WTC11 (cell line): Measurements from ENCODE around the gene ITGA3. TPM values are rescaled to one million over a fixed set of nuclear protein-coding genes. Genes with fewer than 3 reads are reported as not detected.

Experiments
- ATAC-seq: fragments of 200-7000 bp; cut with Tn5 transposase; 2 replicates; pipeline ENCODE4 v1.10.0; 2021; ENCODE audit warnings: mild to moderate bottlenecking, moderate library complexity
- CTCF ChIA-PET: fragments of 300-600 bp; sonication (Branson Sonifier 250); formaldehyde crosslinking; loops from one replicate; lab custom pipeline; 2021; ENCODE audit warnings: antibody characterized with exemption; lab: Charles Lee
- POLR2A ChIA-PET: fragments of 350-600 bp; sonication (Branson Sonifier 250); formaldehyde crosslinking; loops from one replicate; lab custom pipeline; 2021; ENCODE audit warnings: antibody characterized with exemption; lab: Charles Lee
- DNase-seq: peaks from one replicate; pipeline ENCODE4 v3.0.0; 2021; ENCODE audit warnings: low spot score
- H3K27ac Mint-ChIP-seq: 2 replicates; pipeline ENCODE4 v1.8.0; 2021; ENCODE audit warnings: mixed read lengths
- H3K27me3 Mint-ChIP-seq: 2 replicates; pipeline ENCODE4 v1.8.0; 2021; ENCODE audit warnings: low read depth, mild to moderate bottlenecking, moderate library complexity, mixed read lengths
- H3K36me3 Mint-ChIP-seq: 2 replicates; pipeline ENCODE4 v1.8.0; 2021; ENCODE audit warnings: mixed read lengths
- H3K4me1 Mint-ChIP-seq: 2 replicates; pipeline ENCODE4 v1.8.0; 2022; ENCODE audit warnings: mixed read lengths
- H3K4me3 Mint-ChIP-seq: 2 replicates; pipeline ENCODE4 v1.8.0; 2021; ENCODE audit warnings: mild to moderate bottlenecking, moderate library complexity, mixed read lengths
- H3K9me3 Mint-ChIP-seq: 2 replicates; pipeline ENCODE4 v1.8.0; 2021; ENCODE audit warnings: mixed read lengths
- ATF1 ChIP-seq: sonication (generic); formaldehyde crosslinking; IDR thresholded peaks from 2 replicates; pipeline ENCODE4 v1.8.1; 2023; ENCODE audit warnings: mild to moderate bottlenecking, moderate library complexity, missing genetic modification reagents
- ATF6 ChIP-seq: sonication (generic); formaldehyde crosslinking; IDR thresholded peaks from 2 replicates; pipeline ENCODE4 v1.8.1; 2023; ENCODE audit warnings: mild to moderate bottlenecking, missing genetic modification reagents
- CDX4 ChIP-seq: fragments of 250-450 bp; sonication (Bioruptor Pico); IDR thresholded peaks from 2 replicates; pipeline ENCODE4 v1.9.0; 2021; ENCODE audit warnings: moderate library complexity, mild to moderate bottlenecking, inconsistent platforms, borderline replicate concordance
- ERG ChIP-seq: fragments of 250-450 bp; sonication (Bioruptor Pico); IDR thresholded peaks from 2 replicates; pipeline ENCODE4 v1.8.0; 2021; ENCODE audit warnings: mild to moderate bottlenecking
- ESRRA ChIP-seq: sonication (generic); formaldehyde crosslinking; IDR thresholded peaks from 2 replicates; pipeline ENCODE4 v1.8.1; 2022; ENCODE audit warnings: mild to moderate bottlenecking, missing genetic modification reagents, borderline replicate concordance
- ETV6 ChIP-seq: sonication (generic); formaldehyde crosslinking; IDR thresholded peaks from 2 replicates; pipeline ENCODE4 v1.8.1; 2022; ENCODE audit warnings: mild to moderate bottlenecking, missing genetic modification reagents
- FOXK1 ChIP-seq: sonication (generic); formaldehyde crosslinking; IDR thresholded peaks from 2 replicates; pipeline ENCODE4 v1.8.0; 2022; ENCODE audit warnings: mild to moderate bottlenecking, moderate library complexity, missing genetic modification reagents
- FOXP4 ChIP-seq: sonication (generic); formaldehyde crosslinking; IDR thresholded peaks from 2 replicates; pipeline ENCODE4 v1.8.0; 2022; ENCODE audit warnings: mild to moderate bottlenecking, missing genetic modification reagents
- IRF1 ChIP-seq: sonication (generic); formaldehyde crosslinking; IDR thresholded peaks from 2 replicates; pipeline ENCODE4 v1.8.0; 2023; ENCODE audit warnings: missing genetic modification reagents
- IRF2 ChIP-seq: sonication (generic); formaldehyde crosslinking; IDR thresholded peaks from 2 replicates; pipeline ENCODE4 v1.8.0; 2022; ENCODE audit warnings: low read depth, missing genetic modification reagents, borderline replicate concordance
- MAX ChIP-seq: sonication (generic); formaldehyde crosslinking; IDR thresholded peaks from 2 replicates; pipeline ENCODE4 v1.8.0; 2022; ENCODE audit warnings: mild to moderate bottlenecking, missing genetic modification reagents
- NFYB ChIP-seq: sonication (generic); formaldehyde crosslinking; conservative IDR thresholded peaks from 2 replicates; pipeline ENCODE4 v1.8.0; 2022; ENCODE audit warnings: low read depth, missing genetic modification reagents
- SMAD4 ChIP-seq: sonication (generic); formaldehyde crosslinking; IDR thresholded peaks from 2 replicates; pipeline ENCODE4 v1.8.0; 2022; ENCODE audit warnings: mild to moderate bottlenecking, missing genetic modification reagents
- SOX15 ChIP-seq: fragments of 250-450 bp; sonication (Bioruptor Pico); IDR thresholded peaks from 2 replicates; pipeline ENCODE4 v1.9.0; 2021; ENCODE audit warnings: mild to moderate bottlenecking
- STAT6 ChIP-seq: sonication (generic); formaldehyde crosslinking; conservative IDR thresholded peaks from 2 replicates; pipeline ENCODE4 v1.8.1; 2023; ENCODE audit warnings: mild to moderate bottlenecking, low read depth, missing genetic modification reagents, moderate library complexity
- ZBTB21 ChIP-seq: sonication (generic); formaldehyde crosslinking; IDR thresholded peaks from 2 replicates; pipeline ENCODE4 v1.8.1; 2023; ENCODE audit warnings: mild to moderate bottlenecking, missing genetic modification reagents, borderline replicate concordance
- ZBTB43 ChIP-seq: sonication (generic); formaldehyde crosslinking; IDR thresholded peaks from 2 replicates; pipeline ENCODE4 v1.8.1; 2023; ENCODE audit warnings: mild to moderate bottlenecking, missing genetic modification reagents
- ZNF219 ChIP-seq: sonication (generic); formaldehyde crosslinking; IDR thresholded peaks from 2 replicates; pipeline ENCODE4 v1.8.0; 2023; ENCODE audit warnings: missing genetic modification reagents, mild to moderate bottlenecking, borderline replicate concordance
- ZNF232 ChIP-seq: sonication (generic); formaldehyde crosslinking; IDR thresholded peaks from 2 replicates; pipeline ENCODE4 v1.8.0; 2022; ENCODE audit warnings: mild to moderate bottlenecking, missing genetic modification reagents
- ZNF671 ChIP-seq: fragments of 250-450 bp; sonication (Bioruptor Pico); IDR thresholded peaks from 2 replicates; pipeline ENCODE4 v1.8.0; 2021; ENCODE audit warnings: mild to moderate bottlenecking
- total RNA-seq: library from RNA; stranded (reverse); gene quantifications from 3 replicates; pipeline ENCODE4 v1.2.3, GENCODE V29; 2021

The ITGA3 gene
- total RNA-seq, 1 experiment from 2014 or later, result 35.3 TPM

GRCh38 chr17:50081757-50082156 is 25.8 kb downstream of the ITGA3 start:
- H3K36me3 Mint-ChIP-seq, result peaks cover 31% of the 10 kb centered on the region
- H3K4me3 Mint-ChIP-seq, result no peak overlapping the region
- no peak for DNase-seq
- TF ChIP-seq ZNF219 (no peak), IRF1 (CRISPR knock-in tag) (no peak), STAT6 (no peak), ESRRA (no peak), SMAD4 (no peak), ERG (CRISPR knock-in tag) (no peak), FOXK1 (CRISPR knock-in tag) (no peak), ATF1 (CRISPR knock-in tag) (no peak), SOX15 (CRISPR knock-in tag) (no peak), ETV6 (CRISPR knock-in tag) (no peak), ATF6 (no peak), CDX4 (no peak), IRF2 (CRISPR knock-in tag) (no peak), MAX (CRISPR knock-in tag) (no peak), FOXP4 (CRISPR knock-in tag) (no peak), ZNF671 (CRISPR knock-in tag) (no peak), ZNF232 (no peak), ZBTB43 (no peak), NFYB (CRISPR knock-in tag) (no peak), ZBTB21 (no peak)
- TF ChIP-seq, all 79 proteins: peak for 0
- peaks cover 5% of the 10 kb centered on the region for H3K4me1 Mint-ChIP-seq
- no peaks in the 10 kb centered on the region for H3K9me3 Mint-ChIP-seq
- POLR2A ChIA-PET, result no interaction called here
- ATAC-seq, result no peak
- CTCF ChIA-PET, result interaction anchor here (1.5 kb wide), 2 partner anchors 13 to 25 kb away, joined by 3 to 7 read pairs; partner anchors contain the start of gene ITGA3
- H3K27me3 Mint-ChIP-seq, result no peaks in the 10 kb centered on the region
- H3K27ac Mint-ChIP-seq, result no peak overlapping the region
